H1 (cell line): ENCODE results near the gene BNIP2. TPM values are rescaled to one million over a fixed set of nuclear protein-coding genes. Genes with fewer than 3 reads are reported as not detected.

Experiments used
- POU5F1 ChIP-seq: IDR thresholded peaks from 2 replicates; pipeline ENCODE4 v1.6.1; 2011; ENCODE audit warnings: low read depth, mild to moderate bottlenecking, low read length, moderate library complexity
- ZNF274 ChIP-seq: IDR thresholded peaks from 2 replicates; pipeline ENCODE4 v1.7.0; 2012; ENCODE audit warnings: low read length, borderline replicate concordance; ENCODE audit errors: extremely low read depth
- polyA plus RNA-seq, 7 experiments: library from polyadenylated mRNA; depleted of rRNA in 3 of 7; stranded (reverse) in 5 of 7; unstranded in 2 of 7; fragments of >200 nt in 5 of 7; fragments of 200-250 nt in 2 of 7; gene quantifications; 1 replicate in 5 of 7; 2 replicates in 1 of 7; 4 replicates in 1 of 7; pipeline versions ENCODE4 v1.2.1 to v1.2.3, GENCODE V29; 2011 to 2013; ENCODE audit warnings: missing spikeins in 2 of 7, mixed read lengths in 2 of 7
- total RNA-seq: library from RNA; stranded (reverse); fragmentation: NEBNext Ultra II Directional; extraction: Animal tissue kit (Norgen Biotek cat#: 25700); gene quantifications from 2 replicates; pipeline ENCODE4 v1.2.1, GENCODE V29; 2021

Gene BNIP2
- total and polyA plus RNA-seq, 2 of the 8 experiments (the other 6 are each of a cell fraction or from before 2014, with no cell fraction given): 11.8 to 40.6 TPM

- TF ChIP-seq POU5F1: no peak
- TF ChIP-seq ZNF274: no peak
These were observed 8.2 kb downstream of the BNIP2 start (continued) for GRCh38 chr15:59680870-59681269.
